Activated naive CD4-positive, alpha-beta T cell treated with anti-CD3 and anti-CD28 coated beads for 36 hours (primary cell): Measurements from ENCODE around the gene FGF3. TPM values are rescaled to one million over a fixed set of nuclear protein-coding genes. Genes with fewer than 3 reads are reported as not detected.

Source experiments
- CTCF ChIA-PET: fragments of 350-600 bp; sonication (Branson Sonifier 250); formaldehyde crosslinking; loops from one replicate; lab custom pipeline; 2021; ENCODE audit warnings: antibody characterized with exemption; lab: Charles Lee
- DNase-seq: peaks from one replicate; pipeline ENCODE4 v3.0.0-alpha.2; 2020
- H3K27ac Mint-ChIP-seq: one replicate; pipeline ENCODE4 v1.8.0; 2021; ENCODE audit warnings: mild to moderate bottlenecking, mixed read lengths
- H3K27me3 Mint-ChIP-seq: one replicate; pipeline ENCODE4 v1.8.0; 2021; ENCODE audit warnings: low read depth, mixed read lengths
- H3K36me3 Mint-ChIP-seq: one replicate; pipeline ENCODE4 v1.8.0; 2021; ENCODE audit warnings: low read depth, mixed read lengths
- H3K4me1 Mint-ChIP-seq: one replicate; pipeline ENCODE4 v1.8.0; 2021; ENCODE audit warnings: low read depth, mixed read lengths
- H3K4me3 Mint-ChIP-seq: one replicate; pipeline ENCODE4 v1.8.0; 2021; ENCODE audit warnings: mild to moderate bottlenecking, moderate library complexity, mixed read lengths
- H3K9me3 Mint-ChIP-seq: one replicate; pipeline ENCODE4 v1.8.0; 2021; ENCODE audit warnings: mixed read lengths
- intact Hi-C: fragments of 100-400 bp; cut with micrococcal nuclease; formaldehyde crosslinking; loops from one replicate; pipeline ENCODE4 v1.15.1; 2023
- total RNA-seq, 2 experiments: library from RNA; stranded (reverse); gene quantifications; one replicate each; pipeline ENCODE4 v1.2.3, GENCODE V29; 2021

Gene FGF3
- total RNA-seq, 2 experiments from 2014 or later: not detected

DNA sequence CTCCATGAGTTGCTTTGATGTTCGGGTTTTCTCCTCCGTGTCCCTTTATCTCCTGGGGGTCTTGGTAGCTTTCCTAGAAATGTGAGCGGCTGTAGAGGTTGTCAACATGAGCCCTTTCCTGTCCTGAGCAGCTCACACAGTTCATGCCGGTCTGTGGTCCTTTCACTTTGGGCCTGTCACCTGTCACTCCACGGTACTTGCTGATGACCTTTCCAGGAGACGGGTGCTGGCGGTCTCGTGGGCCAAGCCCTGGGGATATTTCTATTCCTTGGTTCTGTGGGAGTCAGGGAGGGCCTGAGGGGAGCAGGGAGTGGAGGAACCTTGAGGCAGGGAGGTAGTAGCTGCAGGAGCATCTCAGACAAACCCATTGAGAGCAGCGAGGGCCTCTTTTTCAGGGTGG is 23.2 kb downstream of the FGF3 start:
- CTCF ChIA-PET: no interaction called here

DNA sequence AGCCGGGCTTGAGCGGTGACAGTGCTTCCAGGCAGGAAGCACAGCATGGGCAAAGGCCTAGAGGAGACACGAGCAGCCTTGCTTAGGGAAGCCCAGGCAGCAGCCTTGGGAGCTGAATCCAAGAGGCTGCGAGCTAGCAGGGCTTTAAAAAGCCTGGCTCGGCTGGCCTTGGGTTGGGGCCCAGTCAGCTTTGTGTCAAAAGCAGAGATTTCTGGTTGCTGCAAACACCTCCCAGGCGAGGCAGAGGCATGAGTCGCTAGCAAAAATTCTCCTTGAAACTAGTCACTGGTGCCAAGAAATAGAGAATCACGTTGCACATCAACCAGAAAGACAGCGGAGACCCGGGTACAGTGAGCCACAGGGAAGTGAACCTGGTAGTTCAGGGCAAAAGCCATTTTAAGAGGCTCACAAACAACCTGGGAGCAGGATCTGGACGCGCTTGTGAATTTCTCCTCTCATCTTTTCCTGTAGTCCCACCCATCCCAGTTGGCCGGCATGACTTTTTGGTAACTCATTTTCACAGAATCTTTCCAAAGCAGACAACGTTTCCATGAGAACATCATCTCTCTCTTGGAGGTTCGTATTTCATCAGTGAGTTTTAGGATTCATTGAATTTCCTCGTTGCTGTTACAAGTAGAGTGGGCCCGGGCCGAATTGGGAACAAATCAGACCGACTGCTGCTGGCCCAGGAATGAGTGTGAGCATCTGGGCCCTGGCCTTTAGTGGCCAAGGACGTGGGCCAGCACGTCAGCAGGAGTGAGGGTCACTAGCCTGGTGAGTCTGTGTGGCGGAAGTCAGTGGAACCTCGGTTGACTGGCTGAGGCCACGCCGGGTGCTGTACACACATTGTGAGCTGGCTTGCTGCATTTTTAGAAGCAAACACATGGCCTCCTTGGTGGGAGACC is 27.7 kb downstream of the FGF3 start:
- CTCF ChIA-PET: no interaction called here
- H3K27me3 Mint-ChIP-seq: no peaks in the 10 kb centered on the region
- H3K4me3 Mint-ChIP-seq: no peak overlapping the region
- no peaks in the 10 kb centered on the region for H3K4me1 Mint-ChIP-seq
- intact Hi-C loops: no loop called here
- H3K36me3 Mint-ChIP-seq: no peaks in the 10 kb centered on the region
- no peaks in the 10 kb centered on the region for H3K9me3 Mint-ChIP-seq
- no peak for DNase-seq
- H3K27ac Mint-ChIP-seq: no peak overlapping the region

More for the DNA sequence above, 23.2 kb downstream of the FGF3 start:
- intact Hi-C loops: no loop called here
- Mint-ChIP-seq H3K9me3 (no peaks in the 10 kb centered on the region), H3K27ac (no peak overlapping the region), H3K4me1 (no peaks in the 10 kb centered on the region), H3K27me3 (no peaks in the 10 kb centered on the region), H3K36me3 (no peaks in the 10 kb centered on the region), H3K4me3 (no peak overlapping the region)
- DNase-seq: no peak

DNA sequence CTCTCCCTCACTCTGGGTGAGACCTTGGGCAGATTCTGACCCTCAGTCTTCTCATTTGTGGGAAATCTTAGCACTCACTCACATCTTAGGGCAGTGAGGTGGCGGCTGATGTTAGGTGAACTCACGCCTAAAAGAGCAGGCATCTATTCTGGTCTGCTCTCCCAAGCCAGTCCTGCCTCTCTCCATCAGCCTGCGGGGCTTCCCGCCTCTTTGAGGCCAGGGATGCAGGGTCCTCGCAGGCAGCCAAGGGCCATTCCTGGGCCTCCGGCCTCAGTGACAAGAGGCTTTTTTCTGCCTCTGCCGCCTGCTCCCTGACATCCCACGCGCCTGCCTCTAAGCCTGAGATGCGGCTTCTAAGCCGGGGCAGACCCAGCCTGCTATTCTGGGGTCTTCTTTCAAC is 30.3 kb downstream of the FGF3 start:
- no peaks in the 10 kb centered on the region for H3K27me3 Mint-ChIP-seq
- intact Hi-C loops: no loop called here
- no peaks in the 10 kb centered on the region for H3K9me3 Mint-ChIP-seq
- no peaks in the 10 kb centered on the region for H3K4me1 Mint-ChIP-seq
- H3K4me3 Mint-ChIP-seq: no peak overlapping the region
- CTCF ChIA-PET: no interaction called here
- H3K36me3 Mint-ChIP-seq: no peaks in the 10 kb centered on the region
- DNase-seq: no peak
- no peak overlapping the region for H3K27ac Mint-ChIP-seq

DNA sequence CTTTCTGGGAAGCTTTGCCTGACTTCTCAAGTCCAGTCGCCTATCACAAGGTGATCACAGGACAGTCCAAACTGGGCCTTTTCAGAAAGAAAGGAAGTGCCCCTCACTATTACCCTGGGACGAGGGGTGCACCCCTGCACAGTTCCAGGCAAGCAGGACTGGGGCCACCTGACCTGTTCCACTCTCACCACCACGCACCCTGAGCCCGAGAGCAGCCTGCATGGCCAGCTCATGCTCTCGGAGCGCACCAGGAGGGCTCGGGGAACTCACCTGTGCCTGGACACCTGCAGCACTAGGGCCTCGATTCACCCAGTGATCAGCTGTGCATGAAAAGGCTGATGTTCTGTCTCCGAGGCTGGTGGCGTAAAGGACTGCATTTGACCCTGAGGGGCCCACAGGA is 31.3 kb downstream of the FGF3 start:
- no peaks in the 10 kb centered on the region for H3K27me3 Mint-ChIP-seq
- no peak overlapping the region for H3K27ac Mint-ChIP-seq
- intact Hi-C loops: no loop called here
- H3K36me3 Mint-ChIP-seq: no peaks in the 10 kb centered on the region
- H3K4me3 Mint-ChIP-seq: no peak overlapping the region
- CTCF ChIA-PET: no interaction called here
- H3K9me3 Mint-ChIP-seq: no peaks in the 10 kb centered on the region
- no peaks in the 10 kb centered on the region for H3K4me1 Mint-ChIP-seq
- no peak for DNase-seq

DNA sequence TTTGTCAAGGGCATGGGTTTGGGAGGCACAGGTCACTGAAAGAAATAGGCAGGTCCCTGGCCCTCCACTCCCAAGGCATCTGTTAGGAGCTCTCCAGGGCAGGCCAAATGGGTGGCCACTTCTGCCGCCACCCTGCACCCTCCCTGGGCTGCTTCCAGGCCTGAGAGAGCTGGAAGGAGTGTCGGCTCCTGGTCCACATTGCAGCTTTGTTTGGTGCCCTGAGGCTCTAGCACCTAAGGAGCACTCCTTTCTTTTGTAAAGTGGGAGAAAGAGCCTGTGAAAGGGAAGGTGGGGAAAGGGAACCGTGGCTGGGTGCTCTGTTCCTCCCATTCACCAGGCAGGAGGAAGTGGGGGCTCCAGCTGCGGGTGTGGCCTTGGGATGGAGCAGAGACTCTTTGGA is 31.8 kb downstream of the FGF3 start:
- Mint-ChIP-seq H3K4me1 (no peaks in the 10 kb centered on the region), H3K4me3 (no peak overlapping the region), H3K27me3 (no peaks in the 10 kb centered on the region), H3K36me3 (no peaks in the 10 kb centered on the region), H3K9me3 (no peaks in the 10 kb centered on the region), H3K27ac (no peak overlapping the region)
- intact Hi-C loops: no loop called here
- no peak for DNase-seq
- CTCF ChIA-PET: no interaction called here

DNA sequence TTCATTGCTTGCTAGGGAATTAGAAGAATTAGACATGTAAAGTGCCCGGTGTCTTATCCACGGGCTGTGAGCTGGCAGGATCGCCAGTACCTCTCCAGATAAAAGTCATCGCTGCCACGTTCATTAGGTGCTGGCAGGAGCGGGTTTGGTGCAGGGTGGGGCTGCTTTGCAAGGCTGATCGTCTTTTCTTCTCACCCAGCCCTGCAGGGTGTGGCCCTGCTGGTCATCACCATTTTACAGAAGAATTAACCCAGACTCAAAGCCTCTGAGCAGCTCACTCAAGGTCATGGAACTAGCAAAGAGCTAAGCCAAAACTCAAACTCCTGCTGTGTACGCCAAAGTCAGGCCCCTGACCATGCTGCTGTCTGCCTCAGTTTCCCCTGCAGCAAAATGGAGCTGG is 38.0 kb downstream of the FGF3 start:
- no peak overlapping the region for H3K27ac Mint-ChIP-seq
- no peaks in the 10 kb centered on the region for H3K9me3 Mint-ChIP-seq
- CTCF ChIA-PET: no interaction called here
- DNase-seq: no peak
- H3K4me1 Mint-ChIP-seq: no peaks in the 10 kb centered on the region
- intact Hi-C loops: no loop called here
- H3K27me3 Mint-ChIP-seq: peaks cover 13% of the 10 kb centered on the region
- H3K36me3 Mint-ChIP-seq: no peaks in the 10 kb centered on the region
- no peak overlapping the region for H3K4me3 Mint-ChIP-seq

DNA sequence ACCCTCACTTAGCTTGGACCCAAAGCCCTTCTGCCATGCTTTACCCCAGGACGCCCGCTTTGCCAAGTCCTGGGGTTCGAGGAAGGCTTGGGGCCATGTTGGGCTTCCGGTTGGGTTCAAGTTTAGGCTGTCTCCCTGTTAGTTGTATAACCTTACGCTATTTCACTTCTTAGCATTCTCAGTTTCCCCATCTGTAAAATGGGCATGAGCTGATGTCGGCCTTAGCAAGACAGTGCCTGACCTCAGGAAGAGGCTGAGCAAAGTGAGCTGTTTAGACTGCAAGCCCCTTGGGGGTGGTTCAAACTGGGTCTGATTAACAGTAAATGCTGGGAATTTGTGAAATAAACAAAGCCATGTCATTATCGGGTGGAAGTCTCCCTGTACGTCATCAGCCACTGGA is 40.8 kb downstream of the FGF3 start:
- Mint-ChIP-seq H3K4me1 (no peaks in the 10 kb centered on the region), H3K9me3 (no peaks in the 10 kb centered on the region), H3K36me3 (no peaks in the 10 kb centered on the region), H3K4me3 (no peak overlapping the region), H3K27me3 (peaks cover 19% of the 10 kb centered on the region), H3K27ac (no peak overlapping the region)
- CTCF ChIA-PET: no interaction called here
- no peak for DNase-seq
- intact Hi-C loops: no loop called here

DNA sequence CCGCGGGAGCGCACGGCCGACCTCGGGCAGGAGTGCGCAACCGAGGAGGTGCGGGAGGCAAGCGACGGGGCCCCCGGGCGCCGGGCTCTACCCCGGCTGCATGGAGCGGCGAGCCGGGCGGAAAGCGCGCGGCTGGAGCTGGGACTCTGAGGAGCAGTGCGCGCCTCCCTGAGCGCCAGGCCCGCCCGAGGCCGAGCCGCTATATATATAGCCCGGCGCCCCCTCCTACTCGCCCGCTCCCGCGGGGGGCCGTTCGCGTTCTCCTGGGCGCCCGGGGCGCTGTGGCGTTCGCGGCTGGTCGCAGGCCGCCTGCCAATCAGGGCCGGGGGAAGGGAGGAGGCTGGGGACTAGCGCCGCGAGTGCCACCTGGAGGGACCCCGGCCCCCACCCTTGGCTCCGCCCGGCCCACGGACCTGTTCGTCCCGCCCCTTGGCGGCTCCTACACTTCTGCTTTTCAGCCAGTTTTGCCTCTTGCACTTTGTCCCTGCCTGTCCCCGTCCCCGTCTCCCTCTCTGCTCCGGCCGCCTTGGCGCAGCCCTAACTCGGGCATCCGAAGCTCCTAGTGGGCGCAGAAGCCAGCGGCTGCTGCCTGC is 44.0 kb downstream of the FGF3 start, which contains the start of gene FGF4:
Gene FGF4 (minus strand): TSS at position 179 of the 593 bp plus-strand sequence. CDS start 257 bp downstream, outside the sequence.
- Mint-ChIP-seq H3K36me3 (no peaks in the 10 kb centered on the region), H3K4me3 (no peak within 1 kb of the TSS), H3K27me3 (peaks cover 42% of the 10 kb centered on the region), H3K27ac (no peak within 1 kb of the TSS), H3K4me1 (no peaks in the 10 kb centered on the region), H3K9me3 (no peaks in the 10 kb centered on the region)
- intact Hi-C loops: no loop called here
- no peak for DNase-seq
- CTCF ChIA-PET: no interaction called here

DNA sequence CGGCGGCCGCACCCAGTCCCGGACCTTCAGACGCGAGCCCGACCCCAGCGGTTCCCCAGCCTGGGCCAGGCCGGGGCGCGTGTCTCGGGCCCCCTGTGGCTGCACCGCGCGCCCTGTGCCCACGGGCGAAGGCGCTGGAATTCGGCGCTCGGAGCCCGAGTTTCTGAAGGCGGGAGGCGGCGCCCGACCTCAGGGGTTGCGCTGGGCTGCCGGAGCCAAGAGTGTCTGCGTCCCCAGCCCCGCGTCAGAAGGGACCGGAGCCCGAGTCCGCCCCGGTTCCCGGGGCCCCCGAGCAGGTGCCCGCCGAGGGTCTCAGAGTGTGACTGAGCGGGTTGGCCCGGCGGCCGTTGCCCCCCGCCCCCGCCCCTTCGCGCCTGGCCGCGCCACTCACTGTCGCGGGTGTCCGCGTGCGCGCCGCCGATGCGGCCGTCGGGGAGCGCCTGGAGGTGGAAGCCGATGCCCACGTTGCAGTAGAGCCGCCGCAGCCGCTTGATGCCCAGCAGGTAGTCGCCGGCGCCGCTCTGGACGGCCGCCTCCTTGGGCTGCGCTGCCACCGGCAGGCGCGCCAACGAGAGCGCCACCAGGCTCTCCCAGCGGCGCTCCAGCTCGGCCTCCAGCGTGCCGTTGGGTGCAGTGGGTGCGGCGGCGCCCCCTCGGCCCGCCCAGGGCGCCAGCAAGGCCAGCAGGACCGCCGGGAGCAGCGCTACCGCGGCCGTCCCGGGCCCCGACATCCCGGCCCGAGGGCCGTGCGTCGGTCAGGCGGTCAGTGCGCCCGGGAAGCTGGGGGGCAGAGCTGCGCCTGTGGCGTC is 44.7 kb downstream of the FGF3 start:
- no peaks in the 10 kb centered on the region for H3K4me1 Mint-ChIP-seq
- intact Hi-C loops: no loop called here
- no peak overlapping the region for H3K4me3 Mint-ChIP-seq
- H3K27me3 Mint-ChIP-seq: peaks cover 44% of the 10 kb centered on the region
- no peaks in the 10 kb centered on the region for H3K9me3 Mint-ChIP-seq
- DNase-seq: no peak
- no peak overlapping the region for H3K27ac Mint-ChIP-seq
- no peaks in the 10 kb centered on the region for H3K36me3 Mint-ChIP-seq
- CTCF ChIA-PET: no interaction called here

DNA sequence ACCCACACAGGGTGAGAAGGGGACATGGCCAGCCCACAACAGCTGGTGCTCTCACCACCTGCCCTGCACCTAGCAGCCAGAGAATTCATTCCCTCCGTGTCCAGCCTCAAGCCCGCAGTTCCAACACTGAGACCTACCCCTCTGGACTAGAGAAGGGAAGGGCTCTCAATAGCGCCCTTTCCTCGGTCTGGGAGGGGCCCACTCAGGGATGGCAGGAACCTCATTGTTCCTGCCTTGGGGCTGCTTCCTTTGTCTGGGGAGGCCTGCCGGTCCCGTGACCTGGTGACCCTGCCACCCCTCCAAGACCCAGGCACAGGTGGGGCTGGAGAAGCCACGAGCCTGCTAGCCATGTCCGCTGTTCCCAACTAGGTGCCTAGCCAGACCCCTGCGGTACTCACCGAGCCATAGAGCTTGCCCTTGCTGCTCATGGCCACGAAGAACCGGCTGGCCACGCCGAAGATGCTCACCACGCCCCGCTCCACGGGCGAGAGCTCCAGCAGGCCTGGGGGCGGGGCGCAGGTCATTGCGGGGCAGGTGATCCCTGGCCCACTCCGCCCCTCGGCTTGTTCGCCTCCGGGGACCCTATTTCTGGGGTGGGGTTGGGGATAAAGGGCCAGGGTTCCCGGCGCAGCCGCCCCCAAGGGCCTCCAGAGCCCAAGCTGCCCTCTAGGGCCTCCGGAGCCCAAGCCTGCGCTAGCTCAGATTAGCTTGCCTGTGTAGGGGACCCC is 45.4 kb downstream of the FGF3 start:
- Mint-ChIP-seq H3K4me3 (no peak overlapping the region), H3K27ac (no peak overlapping the region), H3K27me3 (peaks cover 48% of the 10 kb centered on the region), H3K9me3 (no peaks in the 10 kb centered on the region), H3K36me3 (no peaks in the 10 kb centered on the region), H3K4me1 (no peaks in the 10 kb centered on the region)
- intact Hi-C loops: no loop called here
- CTCF ChIA-PET: no interaction called here
- no peak for DNase-seq

DNA sequence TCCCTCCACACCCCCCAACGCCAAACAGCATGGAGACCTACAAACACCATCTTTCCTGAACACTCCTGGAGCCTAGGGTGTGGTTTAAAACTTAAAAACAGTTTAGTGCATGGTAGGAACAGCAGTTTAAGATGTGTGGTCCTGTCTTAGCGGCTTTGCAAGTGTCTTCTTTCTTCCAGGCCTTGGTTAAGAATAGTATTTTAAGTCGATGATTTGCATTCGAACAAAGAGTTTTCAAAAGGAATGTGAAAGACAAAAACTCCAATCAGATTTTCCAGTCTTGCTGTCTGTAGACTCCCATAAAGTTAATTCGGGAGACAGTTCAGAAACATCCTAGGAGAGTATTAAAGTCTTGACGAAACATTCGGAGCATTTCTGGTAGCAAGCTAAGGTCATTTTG is 47.8 kb downstream of the FGF3 start:
- Mint-ChIP-seq H3K27me3 (peaks cover 40% of the 10 kb centered on the region), H3K9me3 (no peaks in the 10 kb centered on the region), H3K27ac (no peak overlapping the region), H3K4me3 (no peak overlapping the region), H3K36me3 (no peaks in the 10 kb centered on the region), H3K4me1 (no peaks in the 10 kb centered on the region)
- intact Hi-C loops: no loop called here
- DNase-seq: no peak
- CTCF ChIA-PET: no interaction called here

DNA sequence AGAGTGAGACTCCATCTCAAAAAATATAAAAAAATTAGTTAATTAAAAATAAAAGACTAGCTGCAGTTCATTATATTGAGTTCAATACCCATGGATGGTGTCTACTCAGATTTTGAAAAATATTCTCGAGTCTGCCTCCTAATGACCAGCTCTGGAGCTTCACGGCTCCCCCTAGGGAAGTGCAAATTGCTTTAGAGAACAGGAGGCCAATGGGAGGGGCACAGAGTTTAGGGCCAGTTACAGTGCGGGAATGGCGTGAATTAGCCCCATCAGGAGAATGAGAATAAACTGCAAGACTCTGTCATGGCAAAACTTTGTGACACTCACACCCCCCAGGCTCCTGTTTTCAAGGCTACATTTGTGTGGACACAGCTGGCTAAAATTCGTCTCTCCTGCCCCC is 48.7 kb downstream of the FGF3 start:
- no peak overlapping the region for H3K4me3 Mint-ChIP-seq

More for the DNA sequence above, 48.7 kb downstream of the FGF3 start:
- H3K27ac Mint-ChIP-seq: no peak overlapping the region
- H3K36me3 Mint-ChIP-seq: no peaks in the 10 kb centered on the region
- no peak for DNase-seq
- CTCF ChIA-PET: no interaction called here
- H3K9me3 Mint-ChIP-seq: no peaks in the 10 kb centered on the region
- H3K27me3 Mint-ChIP-seq: peaks cover 35% of the 10 kb centered on the region
- H3K4me1 Mint-ChIP-seq: no peaks in the 10 kb centered on the region
- intact Hi-C loops: no loop called here
